Measurements from ENCODE around the gene CCDC51. TPM values are rescaled to one million over a fixed set of nuclear protein-coding genes. Genes with fewer than 3 reads are reported as not detected.

The CCDC51 gene
- total and polyA plus RNA-seq, 2 of the 13 experiments (the other 11 are each of a cell fraction or from before 2014, with no cell fraction given): 18.1 to 29.4 TPM

- H3K27me3 ChIP-seq (ENCODE audit: control insufficient read depth in 1 of 2, insufficient read depth in 2 of 2, low read length in 2 of 2): no peaks in the 10 kb centered on the region
- TF ChIP-seq ZFP41 (CRISPR knock-in tag; IDR thresholded peaks at IDR 0.05; ENCODE audit: borderline replicate concordance) (no peak), RBFOX2 (IDR thresholded peaks at IDR 0.05; ENCODE audit: low read depth, low read length) (peak; percentile 38; the same call in 1 of the 2 replicates), POLR2A (IDR thresholded peaks at IDR 0.05; ENCODE audit: insufficient read depth in 1 of 2, low read depth in 2 of 2, low read length in 2 of 2) (peak in 1 of 2 experiments; percentile 29; a peak in 1 of 4 replicates), ZNF563 (CRISPR knock-in tag; IDR thresholded peaks at IDR 0.05) (no peak)
- POLR2A ChIA-PET: interaction anchor here (0.8 to 3.3 kb wide), 5 partner anchors 18 to 34 kb away, joined by 3 to 19 read pairs (median 8); partner anchors contain the start of gene PLXNB1
- intact Hi-C loops (cut with micrococcal nuclease; ENCODE audit: unreplicated experiment): no loop called here
- no peak overlapping the region for H3K9ac ChIP-seq (ENCODE audit: insufficient read depth, low read depth, low read length)
- no peak for DNase-seq (ENCODE audit: low spot score)
- peaks cover 4% of the 10 kb centered on the region; the same call in 1 of the 2 replicates for H4K20me1 ChIP-seq (ENCODE audit: insufficient read depth, low read length)
- CTCF ChIA-PET (ENCODE audit: low intra/inter-chr PET ratio, low total read pairs): interaction anchor here (4.8 kb wide), 1 partner anchor 32 kb away, joined by 117 read pairs; no protein-coding TSS in a partner anchor
- no peak for FAIRE-seq
- no peaks in the 10 kb centered on the region for H3K9me3 ChIP-seq (ENCODE audit: low read length)
- no peaks in the 10 kb centered on the region for H3K79me2 ChIP-seq (ENCODE audit: insufficient read depth, low read length)
- no peak for ATAC-seq
- peaks cover 37 to 47% of the 10 kb centered on the region in 2 experiments; a peak in 4 of 5 replicates for H3K36me3 ChIP-seq (replicated peaks in 1 of 2; ENCODE audit: control insufficient read depth in 1 of 2, insufficient read depth in 2 of 2, low read length in 2 of 2)
- H3K4me2 ChIP-seq (ENCODE audit: low read depth, low read length): no peak overlapping the region
- WGBS (ENCODE audit: low lambda C conversion rate): 86% methylated on average over 2 of the region's 3 CpGs
- BruUV-seq (replicated peaks): no TSS peak
- in situ Hi-C loops (cut with HindIII; ENCODE audit: extremely low pct_ligation_motif_present, low pct_unique_long_range_greater_than_20kb): loop anchor here (5.0 kb wide), 1 partner anchor 34 kb away; no protein-coding TSS in a partner anchor
- no peak overlapping the region for H3K27ac ChIP-seq (ENCODE audit: extremely low read length, insufficient read depth, low read length)
- H3K4me3 ChIP-seq (replicated peaks in 1 of 3; ENCODE audit: insufficient read depth in 1 of 3, low read depth in 2 of 3, low read length in 3 of 3): no peak overlapping the region
- no peak overlapping the region for H2AFZ ChIP-seq (ENCODE audit: low read length)
- H3K4me1 ChIP-seq (ENCODE audit: insufficient read depth, low read length): peaks cover 14% of the 10 kb centered on the region
Observed at GRCh38 chr3:48402907-48403306, 37.0 kb downstream of the CCDC51 start.

GRCh38 chr3:48402281-48402732, 37.6 kb downstream of the CCDC51 start:
- ATAC-seq: no peak
- H3K4me1 ChIP-seq (ENCODE audit: insufficient read depth, low read length): peaks cover 17% of the 10 kb centered on the region
- no peaks in the 10 kb centered on the region for H3K9me3 ChIP-seq (ENCODE audit: low read length)
- POLR2A ChIA-PET: interaction anchor here (0.8 to 3.4 kb wide), 5 partner anchors 19 to 38 kb away, joined by 3 to 71 read pairs (median 22); partner anchors contain the start of genes CCDC51, PLXNB1 and TMA7
- WGBS (ENCODE audit: low lambda C conversion rate): 93% methylated on average over 6 of the region's 8 CpGs
- H4K20me1 ChIP-seq (ENCODE audit: insufficient read depth, low read length): peaks cover 4% of the 10 kb centered on the region; the same call in 1 of the 2 replicates
- no peak for DNase-seq (ENCODE audit: low spot score)
- H3K4me2 ChIP-seq (ENCODE audit: low read depth, low read length): no peak overlapping the region
- CTCF ChIA-PET (ENCODE audit: low intra/inter-chr PET ratio, low total read pairs): interaction anchor here (4.8 kb wide), 1 partner anchor 32 kb away, joined by 117 read pairs; no protein-coding TSS in a partner anchor
- peaks cover 34 to 41% of the 10 kb centered on the region in 2 experiments; a peak in 4 of 5 replicates for H3K36me3 ChIP-seq (replicated peaks in 1 of 2; ENCODE audit: control insufficient read depth in 1 of 2, insufficient read depth in 2 of 2, low read length in 2 of 2)
- H3K27ac ChIP-seq (ENCODE audit: extremely low read length, insufficient read depth, low read length): no peak overlapping the region
- no peak overlapping the region for H3K9ac ChIP-seq (ENCODE audit: insufficient read depth, low read depth, low read length)
- intact Hi-C loops (cut with micrococcal nuclease; ENCODE audit: unreplicated experiment): no loop called here
- no peak overlapping the region for H2AFZ ChIP-seq (ENCODE audit: low read length)
- H3K27me3 ChIP-seq (ENCODE audit: control insufficient read depth in 1 of 2, insufficient read depth in 2 of 2, low read length in 2 of 2): no peaks in the 10 kb centered on the region
- H3K4me3 ChIP-seq (replicated peaks in 1 of 3; ENCODE audit: insufficient read depth in 1 of 3, low read depth in 2 of 3, low read length in 3 of 3): no peak overlapping the region
- in situ Hi-C loops (cut with HindIII; ENCODE audit: extremely low pct_ligation_motif_present, low pct_unique_long_range_greater_than_20kb): loop anchor here (5.0 kb wide), 1 partner anchor 35 kb away; no protein-coding TSS in a partner anchor
- BruUV-seq (replicated peaks): no TSS peak
- no peak for FAIRE-seq
- no peaks in the 10 kb centered on the region for H3K79me2 ChIP-seq (ENCODE audit: insufficient read depth, low read length)
- TF ChIP-seq ZNF781 (CRISPR knock-in tag; IDR thresholded peaks at IDR 0.05; ENCODE audit: borderline replicate concordance, not compliant biosample characterization) (no peak), HNF1A (IDR thresholded peaks at IDR 0.05; ENCODE audit: low read depth) (no peak), HNF1A (CRISPR knock-in tag; IDR thresholded peaks at IDR 0.05; ENCODE audit: borderline replicate concordance) (no peak), ZMYM2 (CRISPR knock-in tag; IDR thresholded peaks at IDR 0.05) (no peak), BCL6 (CRISPR knock-in tag; IDR thresholded peaks at IDR 0.05) (no peak), ZBTB33 (CRISPR knock-in tag; IDR thresholded peaks at IDR 0.05) (peak; percentile 41; the same call in 1 of the 2 replicates)

All from HepG2 (cell line).